Measurements from ENCODE around the gene CYTH3. TPM values are rescaled to one million over a fixed set of nuclear protein-coding genes. Genes with fewer than 3 reads are reported as not detected.

The CYTH3 gene
- total RNA-seq, 1 experiment from 2014 or later = 14.0 TPM

DNA sequence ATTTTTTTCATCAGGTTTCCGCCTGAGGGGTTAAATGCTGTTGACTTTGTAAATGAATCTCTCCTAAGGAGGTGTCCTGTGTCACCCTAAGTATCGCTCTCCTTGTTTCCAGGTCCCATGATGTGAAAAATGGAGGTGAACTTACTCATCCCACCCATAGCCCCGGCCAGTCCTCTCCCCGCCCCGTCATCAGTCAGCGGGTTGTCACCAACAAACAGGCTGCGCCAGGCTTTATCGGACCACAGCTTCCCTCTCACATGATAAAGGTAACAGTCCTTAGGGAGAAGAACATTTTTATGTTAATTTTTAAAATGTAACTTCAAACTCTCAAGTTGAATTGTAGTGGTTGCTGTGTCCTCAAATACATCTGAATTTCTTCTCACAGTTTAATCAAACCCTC is 124.8 kb downstream of the CYTH3 start:
- Histone ChIP-seq H3K36me3 (replicated peaks; ENCODE audit: control insufficient read depth, insufficient read depth, low read length) (peaks cover 47% of the 10 kb centered on the region), H3K4me3 (ENCODE audit: insufficient read depth, low read depth, low read length) (no peak overlapping the region), H3K27me3 (ENCODE audit: control insufficient read depth, insufficient read depth, low read length) (no peaks in the 10 kb centered on the region)
- DNase-seq = no peak

- H3K36me3 ChIP-seq (replicated peaks; ENCODE audit: control insufficient read depth, insufficient read depth, low read length) = peaks cover 46% of the 10 kb centered on the region
- no peak overlapping the region for H3K4me3 ChIP-seq (ENCODE audit: insufficient read depth, low read depth, low read length)
- no peaks in the 10 kb centered on the region for H3K27me3 ChIP-seq (ENCODE audit: control insufficient read depth, insufficient read depth, low read length)
- no peak for DNase-seq
Measured at GRCh38 chr7:6146666-6147065, 125.8 kb downstream of the CYTH3 start.

DNA sequence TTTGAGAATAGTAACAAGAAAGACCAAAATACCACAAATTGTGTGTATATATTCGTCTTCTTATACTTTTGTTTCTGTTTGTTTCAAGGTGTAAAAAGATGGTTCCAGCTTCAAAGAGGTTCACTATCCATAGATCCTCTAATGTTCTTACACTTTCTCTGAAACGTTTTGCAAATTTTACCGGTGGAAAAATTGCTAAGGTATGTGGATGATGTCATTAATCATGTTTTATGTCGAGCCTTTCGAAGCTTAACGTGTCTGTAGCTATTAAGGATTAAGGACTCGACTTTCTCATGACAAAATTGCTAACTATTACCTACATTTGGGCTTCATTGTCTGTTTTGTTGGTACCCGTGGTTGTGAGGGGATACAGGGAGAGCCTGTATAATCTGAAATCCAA is 128.4 kb downstream of the CYTH3 start:
- Histone ChIP-seq H3K27me3 (ENCODE audit: control insufficient read depth, insufficient read depth, low read length) (no peaks in the 10 kb centered on the region), H3K4me3 (ENCODE audit: insufficient read depth, low read depth, low read length) (no peak overlapping the region), H3K36me3 (replicated peaks; ENCODE audit: control insufficient read depth, insufficient read depth, low read length) (peaks cover 42% of the 10 kb centered on the region)
- no peak for DNase-seq

DNA sequence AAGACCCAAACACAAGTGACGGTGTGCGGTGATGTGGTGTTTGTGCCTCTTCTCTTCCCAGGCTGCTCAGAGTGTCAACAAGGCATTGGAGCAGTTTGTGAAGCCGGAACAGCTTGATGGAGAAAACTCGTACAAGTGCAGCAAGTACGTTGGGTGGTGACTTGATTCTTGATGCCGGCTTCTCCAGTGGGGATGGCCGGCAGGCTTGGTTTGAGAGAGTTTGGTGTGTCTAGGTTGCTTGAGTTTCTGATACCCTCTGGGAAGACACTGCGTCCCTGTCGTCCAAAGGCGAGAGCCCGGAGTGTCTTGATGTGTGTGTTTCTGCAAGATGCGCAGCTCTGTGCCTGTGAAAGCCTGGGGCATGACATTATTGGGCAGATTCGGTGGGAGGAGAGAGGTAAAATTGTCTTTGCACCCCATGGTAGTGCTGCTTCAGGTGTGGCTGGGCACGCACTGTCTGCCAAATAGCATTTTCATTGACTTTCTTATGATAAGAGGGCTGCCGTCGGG is 129.5 kb downstream of the CYTH3 start:
- no peak overlapping the region for H3K4me3 ChIP-seq (ENCODE audit: insufficient read depth, low read depth, low read length)
- no peaks in the 10 kb centered on the region for H3K27me3 ChIP-seq (ENCODE audit: control insufficient read depth, insufficient read depth, low read length)
- DNase-seq = no peak
- peaks cover 35% of the 10 kb centered on the region for H3K36me3 ChIP-seq (replicated peaks; ENCODE audit: control insufficient read depth, insufficient read depth, low read length)

- no peak for DNase-seq
- Histone ChIP-seq H3K36me3 (replicated peaks; ENCODE audit: control insufficient read depth, insufficient read depth, low read length) (peaks cover 19% of the 10 kb centered on the region), H3K4me3 (ENCODE audit: insufficient read depth, low read depth, low read length) (no peak overlapping the region), H3K27me3 (ENCODE audit: control insufficient read depth, insufficient read depth, low read length) (no peaks in the 10 kb centered on the region)
Measured at GRCh38 chr7:6139189-6139996, 133.0 kb downstream of the CYTH3 start.

DNA sequence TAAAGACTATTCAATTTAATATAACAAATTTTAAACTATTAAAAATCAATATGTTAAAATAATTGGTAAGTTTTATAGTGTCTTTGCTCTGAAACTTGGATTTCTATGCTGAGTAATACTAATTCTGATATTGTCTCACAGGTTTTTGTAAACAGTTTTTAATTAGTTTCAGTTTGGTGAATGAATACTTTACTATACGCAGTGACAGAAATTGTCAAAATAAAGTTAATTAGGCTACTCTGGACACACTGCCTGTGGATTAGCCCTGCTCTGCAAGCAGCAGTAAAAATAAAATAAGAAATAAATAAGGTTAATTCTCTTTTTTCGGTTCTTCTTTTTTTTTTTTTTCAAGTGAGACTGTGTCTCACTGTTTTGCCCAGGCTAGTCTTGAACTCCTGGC is 135.9 kb downstream of the CYTH3 start:
- Histone ChIP-seq H3K36me3 (replicated peaks; ENCODE audit: control insufficient read depth, insufficient read depth, low read length) (peaks cover 13% of the 10 kb centered on the region), H3K27me3 (ENCODE audit: control insufficient read depth, insufficient read depth, low read length) (no peaks in the 10 kb centered on the region), H3K4me3 (ENCODE audit: insufficient read depth, low read depth, low read length) (no peak overlapping the region)
- DNase-seq = no peak

DNA sequence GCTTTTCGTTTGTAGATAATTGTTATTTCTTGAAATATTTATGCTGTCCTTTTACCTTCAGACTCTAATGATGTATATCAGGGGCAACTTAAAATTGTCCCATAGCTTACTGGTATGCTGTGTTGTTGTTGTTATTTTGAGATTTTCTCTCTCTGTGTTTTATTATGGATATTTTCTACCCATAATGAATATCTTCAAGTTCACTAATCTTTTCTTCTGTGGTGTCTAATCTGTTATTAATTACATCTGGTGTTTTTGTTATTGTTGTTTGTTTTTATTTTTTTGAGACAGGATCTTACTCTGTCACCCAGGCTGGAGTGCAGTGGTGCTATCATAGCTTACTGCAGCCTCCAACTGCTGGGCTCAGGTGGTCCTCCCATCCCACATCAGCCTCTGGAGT is 139.2 kb downstream of the CYTH3 start:
- no peak overlapping the region for H3K4me3 ChIP-seq (ENCODE audit: insufficient read depth, low read depth, low read length)
- DNase-seq = no peak
- no peaks in the 10 kb centered on the region for H3K27me3 ChIP-seq (ENCODE audit: control insufficient read depth, insufficient read depth, low read length)
- H3K36me3 ChIP-seq (replicated peaks; ENCODE audit: control insufficient read depth, insufficient read depth, low read length) = peaks cover 3% of the 10 kb centered on the region; the same call in 1 of the 2 replicates

DNA sequence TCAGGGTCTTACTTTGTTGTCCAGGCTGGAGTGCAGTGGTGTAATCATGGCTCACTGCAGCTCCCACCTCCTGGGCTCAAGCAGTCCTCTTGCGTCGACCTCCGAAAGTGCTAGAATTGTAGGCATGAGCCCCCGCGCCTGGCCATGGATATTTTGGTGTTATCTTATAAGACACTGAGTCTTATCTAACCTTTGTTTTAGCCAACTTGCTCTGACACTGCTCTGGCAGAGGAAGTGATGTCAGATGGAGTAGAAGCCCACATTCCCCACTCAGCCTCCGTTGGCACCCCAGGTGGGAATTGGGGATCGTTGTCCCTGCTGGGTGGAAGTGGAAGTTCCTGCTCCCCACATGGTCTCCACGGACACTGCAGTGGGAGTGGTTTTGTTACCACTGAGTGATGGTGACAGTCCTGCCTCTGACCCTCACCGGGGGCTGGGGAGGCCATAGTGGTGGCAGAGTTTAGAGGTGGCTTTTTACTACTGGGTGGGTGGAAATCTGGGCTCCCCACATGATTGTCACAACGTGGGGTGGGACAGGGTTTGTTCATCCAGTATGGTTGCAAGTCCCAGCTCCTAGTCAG is 142.3 kb downstream of the CYTH3 start:
- no peak for DNase-seq
- peaks cover 3% of the 10 kb centered on the region; the same call in 1 of the 2 replicates for H3K36me3 ChIP-seq (replicated peaks; ENCODE audit: control insufficient read depth, insufficient read depth, low read length)
- H3K4me3 ChIP-seq (ENCODE audit: insufficient read depth, low read depth, low read length) = no peak overlapping the region
- H3K27me3 ChIP-seq (ENCODE audit: control insufficient read depth, insufficient read depth, low read length) = no peaks in the 10 kb centered on the region

- DNase-seq = no peak
- Histone ChIP-seq H3K4me3 (ENCODE audit: insufficient read depth, low read depth, low read length) (no peak overlapping the region), H3K27me3 (ENCODE audit: control insufficient read depth, insufficient read depth, low read length) (no peaks in the 10 kb centered on the region), H3K36me3 (replicated peaks; ENCODE audit: control insufficient read depth, insufficient read depth, low read length) (peaks cover 3% of the 10 kb centered on the region; the same call in 1 of the 2 replicates)
Measured at GRCh38 chr7:6128205-6128604, 144.2 kb downstream of the CYTH3 start.

GRCh38 chr7:6127110-6127490 is 145.3 kb downstream of the CYTH3 start:
- DNase-seq = no peak
- Histone ChIP-seq H3K4me3 (ENCODE audit: insufficient read depth, low read depth, low read length) (no peak overlapping the region), H3K36me3 (replicated peaks; ENCODE audit: control insufficient read depth, insufficient read depth, low read length) (peaks cover 5% of the 10 kb centered on the region), H3K27me3 (ENCODE audit: control insufficient read depth, insufficient read depth, low read length) (no peaks in the 10 kb centered on the region)

DNA sequence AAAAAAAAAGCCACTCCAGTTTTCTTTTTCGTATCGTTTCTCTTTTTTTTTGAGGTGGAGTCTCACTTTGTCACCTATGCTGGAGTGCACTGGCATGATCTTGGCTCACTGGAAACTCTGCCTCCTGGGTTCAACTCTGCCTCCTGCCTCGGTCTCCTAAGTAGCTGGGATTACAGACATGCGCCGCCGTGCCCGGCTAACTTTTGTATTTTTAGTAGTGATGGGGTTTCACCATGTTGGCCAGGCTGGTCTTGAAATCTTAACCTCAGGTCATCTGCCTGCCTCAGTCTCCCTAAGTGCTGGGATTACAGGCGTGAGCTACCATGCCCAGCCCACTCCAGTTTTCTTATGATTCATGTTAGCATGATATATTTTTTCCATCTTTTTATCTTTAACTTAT is 148.6 kb downstream of the CYTH3 start:
- Histone ChIP-seq H3K36me3 (replicated peaks; ENCODE audit: control insufficient read depth, insufficient read depth, low read length) (peaks cover 11% of the 10 kb centered on the region), H3K4me3 (ENCODE audit: insufficient read depth, low read depth, low read length) (no peak overlapping the region), H3K27me3 (ENCODE audit: control insufficient read depth, insufficient read depth, low read length) (no peaks in the 10 kb centered on the region)
- no peak for DNase-seq

DNA sequence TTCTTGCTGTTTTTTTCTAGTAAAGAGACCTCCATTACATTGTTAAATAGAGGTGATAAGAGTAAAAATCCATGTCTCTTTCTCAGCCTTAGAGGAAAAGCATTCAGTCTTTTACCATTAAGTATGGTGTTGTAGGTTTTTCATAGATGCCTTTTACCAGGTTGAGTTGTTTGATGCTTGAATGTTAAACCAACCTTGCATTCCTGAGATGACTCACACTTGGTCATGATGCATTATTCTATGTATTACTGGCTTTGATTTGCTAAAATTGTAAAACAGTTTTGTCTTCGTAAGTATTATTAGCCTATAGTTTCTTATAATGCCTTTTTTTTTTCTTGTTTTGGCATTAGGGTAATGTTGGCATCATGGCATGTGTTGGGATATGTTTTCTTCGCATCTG is 151.3 kb downstream of the CYTH3 start:
- DNase-seq = no peak
- Histone ChIP-seq H3K36me3 (replicated peaks; ENCODE audit: control insufficient read depth, insufficient read depth, low read length) (peaks cover 14% of the 10 kb centered on the region), H3K27me3 (ENCODE audit: control insufficient read depth, insufficient read depth, low read length) (no peaks in the 10 kb centered on the region), H3K4me3 (ENCODE audit: insufficient read depth, low read depth, low read length) (no peak overlapping the region)

DNA sequence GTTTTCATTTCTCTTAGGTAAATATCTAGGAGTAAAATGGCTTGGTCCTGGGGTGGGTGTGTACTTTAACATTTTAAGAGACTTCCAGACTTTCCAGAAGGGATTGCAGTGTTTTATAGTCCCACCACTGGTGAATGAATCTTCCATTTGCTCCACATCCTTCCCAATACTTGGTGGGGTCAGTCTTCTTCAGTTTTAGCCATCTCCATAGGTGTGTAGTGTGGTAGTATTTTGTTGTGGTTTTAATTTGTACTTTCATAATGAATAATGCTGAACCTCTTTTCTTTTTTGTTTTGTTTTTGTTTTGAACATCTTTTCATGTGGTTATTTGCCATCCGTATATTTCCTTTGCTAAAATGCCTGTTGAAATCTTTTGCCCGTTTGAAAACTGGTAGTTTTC is 154.9 kb downstream of the CYTH3 start:
- H3K36me3 ChIP-seq (replicated peaks; ENCODE audit: control insufficient read depth, insufficient read depth, low read length) = peaks cover 25% of the 10 kb centered on the region
- H3K4me3 ChIP-seq (ENCODE audit: insufficient read depth, low read depth, low read length) = no peak overlapping the region
- no peaks in the 10 kb centered on the region for H3K27me3 ChIP-seq (ENCODE audit: control insufficient read depth, insufficient read depth, low read length)
- DNase-seq = no peak

- Histone ChIP-seq H3K4me3 (ENCODE audit: insufficient read depth, low read depth, low read length) (no peak overlapping the region), H3K36me3 (replicated peaks; ENCODE audit: control insufficient read depth, insufficient read depth, low read length) (peaks cover 20% of the 10 kb centered on the region), H3K27me3 (ENCODE audit: control insufficient read depth, insufficient read depth, low read length) (no peaks in the 10 kb centered on the region)
- no peak for DNase-seq
Measured at GRCh38 chr7:6116211-6116610, 156.2 kb downstream of the CYTH3 start.
